PC-9 (cell line): ENCODE measurements around the gene GLCCI1. TPM values are rescaled to one million over a fixed set of nuclear protein-coding genes. Genes with fewer than 3 reads are reported as not detected.

Source experiments
- BruUV-seq: library from RNA; stranded (reverse); fragments of 400-500 nt; replicated peaks from 2 replicates; lab custom pipeline; 2021; lab: Mats Ljungman, UMichigan
- CTCF ChIA-PET: fragments of 300-600 bp; sonication (Branson Sonifier 250); formaldehyde crosslinking; loops from one replicate; lab custom pipeline; 2022; ENCODE audit warnings: antibody characterized with exemption; lab: Charles Lee
- POLR2A ChIA-PET: fragments of 300-600 bp; sonication (Branson Sonifier 250); formaldehyde crosslinking; loops from one replicate; lab custom pipeline; 2022; ENCODE audit warnings: antibody characterized with exemption; ENCODE audit not compliant: unreplicated experiment; lab: Charles Lee
- DNase-seq, 2 experiments: peaks; one replicate each; pipeline versions ENCODE4 v3.0.0 to v3.0.0-alpha.2; 2015 to 2022; ENCODE audit warnings: mixed read lengths in 1 of 2
- H2AFZ ChIP-seq: fragments of 200-600 bp; sonication (generic); 2 replicates; pipeline ENCODE4 v1.8.1; 2017; ENCODE audit warnings: antibody characterized with exemption
- H3F3A ChIP-seq: fragments of 200-600 bp; sonication (generic); 2 replicates; pipeline ENCODE4 v1.8.1; 2017; ENCODE audit warnings: antibody characterized with exemption, mild to moderate bottlenecking, low read depth; ENCODE audit not compliant: insufficient read depth
- H3K27ac ChIP-seq: fragments of 200-600 bp; sonication (generic); 2 replicates; pipeline ENCODE4 v1.6.1; 2016; ENCODE audit warnings: mixed run types
- H3K27me3 ChIP-seq: fragments of 200-600 bp; sonication (generic); 2 replicates; pipeline ENCODE4 v1.6.1; 2016; ENCODE audit warnings: low read depth, mixed run types; ENCODE audit not compliant: insufficient read depth
- H3K36me3 ChIP-seq: fragments of 200-600 bp; sonication (generic); 2 replicates; pipeline ENCODE4 v1.6.1; 2016; ENCODE audit warnings: low read depth, mixed run types
- H3K4me1 ChIP-seq: fragments of 200-600 bp; sonication (generic); replicated peaks from 2 replicates; pipeline ENCODE4 v1.6.1; 2016; ENCODE audit warnings: mixed run types; ENCODE audit not compliant: insufficient read depth
- H3K4me2 ChIP-seq: fragments of 200-600 bp; sonication (generic); 2 replicates; pipeline ENCODE4 v1.6.1; 2017; ENCODE audit warnings: mixed run types
- H3K4me3 ChIP-seq: fragments of 200-600 bp; sonication (generic); 2 replicates; pipeline ENCODE4 v1.6.1; 2016; ENCODE audit warnings: mixed run types
- H3K79me2 ChIP-seq: fragments of 200-600 bp; sonication (generic); 2 replicates; pipeline ENCODE4 v1.6.1; 2017; ENCODE audit warnings: low read depth, mixed run types
- H3K9me2 ChIP-seq: fragments of 200-600 bp; sonication (generic); 2 replicates; pipeline ENCODE4 v1.8.1; 2017; ENCODE audit warnings: mild to moderate bottlenecking; ENCODE audit not compliant: insufficient read depth
- H3K9me3 ChIP-seq: fragments of 200-600 bp; sonication (generic); 2 replicates; pipeline ENCODE4 v1.8.1; 2016; ENCODE audit warnings: low read depth; ENCODE audit not compliant: insufficient read depth
- H4K20me1 ChIP-seq: fragments of 200-600 bp; sonication (generic); 2 replicates; pipeline ENCODE4 v1.8.1; 2017; ENCODE audit not compliant: insufficient read depth
- CTCF ChIP-seq: fragments of 200-600 bp; sonication (generic); conservative IDR thresholded peaks from 2 replicates; pipeline ENCODE4 v1.6.1; 2017; ENCODE audit warnings: mixed run types, antibody characterized with exemption, mild to moderate bottlenecking, moderate library complexity
- EZH2 ChIP-seq: fragments of 200-600 bp; sonication (generic); IDR thresholded peaks from 2 replicates; pipeline ENCODE4 v1.8.0; 2017; ENCODE audit warnings: antibody characterized with exemption, low read depth
- intact Hi-C: fragments of 100-400 bp; cut with micrococcal nuclease; formaldehyde crosslinking; loops from one replicate; pipeline ENCODE4 v1.10.0; 2022; ENCODE audit not compliant: unreplicated experiment
- total RNA-seq: library from RNA; stranded (reverse); gene quantifications from 2 replicates; pipeline ENCODE4 v1.2.3, GENCODE V29; 2021

GLCCI1 gene
- total RNA-seq, 1 experiment from 2014 or later = 42.1 TPM

- no TSS peak for BruUV-seq
- peaks cover 6% of the 10 kb centered on the region; the same call in 1 of the 2 replicates for H3K36me3 ChIP-seq
- H3K27me3 ChIP-seq = no peaks in the 10 kb centered on the region
- DNase-seq = no peak
- H3K9me3 ChIP-seq = no peaks in the 10 kb centered on the region
- POLR2A ChIA-PET = interaction anchor here (0.7 kb wide), 1 partner anchor 8 kb away, joined by 5 read pairs; no protein-coding TSS in a partner anchor
- no peaks in the 10 kb centered on the region; the same call in 1 of the 2 replicates for H3F3A ChIP-seq
- no peaks in the 10 kb centered on the region for H3K9me2 ChIP-seq
- intact Hi-C loops = no loop called here
- peaks cover 5% of the 10 kb centered on the region; the same call in 1 of the 2 replicates for H3K4me1 ChIP-seq
- no peak overlapping the region for H3K4me2 ChIP-seq
- H3K79me2 ChIP-seq = peaks cover 98% of the 10 kb centered on the region
- CTCF ChIA-PET = interaction anchor here (1.0 kb wide), 1 partner anchor 297 kb away, joined by 3 read pairs; no protein-coding TSS in a partner anchor
- H2AFZ ChIP-seq = no peak overlapping the region
- 0 out of 2 replicates have a peak overlapping the region, but pooled peaks have one; percentile 20 for H3K27ac ChIP-seq
- no peak overlapping the region for H3K4me3 ChIP-seq
- TF ChIP-seq EZH2 (no peak), CTCF (no peak)
- H4K20me1 ChIP-seq = no peaks in the 10 kb centered on the region; the same call in none of the 2 replicates
These were observed 10.3 kb downstream of the GLCCI1 start for GRCh38 chr7:7978860-7979259.

- peaks cover 5% of the 10 kb centered on the region; the same call in 1 of the 2 replicates for H3K4me1 ChIP-seq
- no peaks in the 10 kb centered on the region for H3K9me3 ChIP-seq
- intact Hi-C loops = no loop called here
- no peak overlapping the region for H3K4me3 ChIP-seq
- H3K36me3 ChIP-seq = peaks cover 6% of the 10 kb centered on the region; the same call in 1 of the 2 replicates
- no peaks in the 10 kb centered on the region for H3K9me2 ChIP-seq
- H3K27me3 ChIP-seq = no peaks in the 10 kb centered on the region
- BruUV-seq = no TSS peak
- TF ChIP-seq EZH2 (no peak), CTCF (no peak)
- no peaks in the 10 kb centered on the region; the same call in 1 of the 2 replicates for H3F3A ChIP-seq
- H3K4me2 ChIP-seq = no peak overlapping the region
- H4K20me1 ChIP-seq = no peaks in the 10 kb centered on the region
- H2AFZ ChIP-seq = no peak overlapping the region
- no peak for DNase-seq
- ChIA-PET POLR2A (interaction anchor here (0.7 kb wide), 1 partner anchor 9 kb away, joined by 5 read pairs; no protein-coding TSS in a partner anchor), CTCF (interaction anchor here (1.0 kb wide), 1 partner anchor 298 kb away, joined by 3 read pairs; no protein-coding TSS in a partner anchor)
- peaks cover 98% of the 10 kb centered on the region for H3K79me2 ChIP-seq
- H3K27ac ChIP-seq = no peak overlapping the region
These were observed 11.0 kb downstream of the GLCCI1 start for GRCh38 chr7:7979558-7979957.

GRCh38 chr7:7980134-7980533 is 11.5 kb downstream of the GLCCI1 start:
- Histone ChIP-seq H3K9me2 (no peaks in the 10 kb centered on the region), H3K36me3 (0 out of 2 replicates have a peak, but pooled peaks cover 6% of the 10 kb centered on the region), H3K4me1 (peaks cover 5% of the 10 kb centered on the region; the same call in 1 of the 2 replicates), H3K4me3 (no peak overlapping the region), H3K9me3 (0 out of 2 replicates have a peak, but pooled peaks cover 3% of the 10 kb centered on the region), H4K20me1 (no peaks in the 10 kb centered on the region), H3K27ac (no peak overlapping the region), H3K27me3 (no peaks in the 10 kb centered on the region), H3F3A (no peaks in the 10 kb centered on the region; the same call in 1 of the 2 replicates), H3K79me2 (peaks cover 98% of the 10 kb centered on the region), H3K4me2 (no peak overlapping the region), H2AFZ (no peak overlapping the region)
- TF ChIP-seq EZH2 (no peak), CTCF (no peak)
- ChIA-PET POLR2A (no interaction called here), CTCF (interaction anchor here (0.6 kb wide), 1 partner anchor 1391 kb away, joined by 3 read pairs; no protein-coding TSS in a partner anchor)
- no TSS peak for BruUV-seq
- intact Hi-C loops = no loop called here
- DNase-seq = no peak
